IMR-90 (cell line): Measurements from ENCODE around the gene SHC4. TPM values are rescaled to one million over a fixed set of nuclear protein-coding genes. Genes with fewer than 3 reads are reported as not detected.

Experiments used
- ATAC-seq: fragments of 200-7000 bp; cut with Tn5 transposase; 2 replicates; pipeline ENCODE4 v1.9.1; 2020; ENCODE audit warnings: low read depth, mild to moderate bottlenecking, moderate library complexity
- BruUV-seq: library from RNA; stranded (reverse); fragments of 400-500 nt; replicated peaks from 2 replicates; lab custom pipeline; 2021; lab: Mats Ljungman, UMichigan
- CTCF ChIA-PET: fragments of 300-600 bp; formaldehyde crosslinking; extraction: SDS; loops from one replicate; lab custom pipeline; 2021; ENCODE audit warnings: antibody characterized with exemption; lab: Yijun Ruan, JAX
- POLR2A ChIA-PET: fragments of 300-600 bp; sonication (Branson Sonifier 250); formaldehyde crosslinking; loops from one replicate; lab custom pipeline; 2022; ENCODE audit warnings: antibody characterized with exemption; ENCODE audit not compliant: unreplicated experiment; lab: Charles Lee
- DNase-seq: peaks from one replicate; pipeline ENCODE4 v3.0.0; 2013
- H2AFZ ChIP-seq: replicated peaks from 2 replicates; pipeline ENCODE3; 2013; ENCODE audit warnings: low read length, mild to moderate bottlenecking; ENCODE audit not compliant: poor library complexity
- H2AK5ac ChIP-seq: 2 replicates; pipeline ENCODE4 v1.6.1; 2013; ENCODE audit warnings: low read depth, low read length, inconsistent platforms
- H2AK9ac ChIP-seq: replicated peaks from 2 replicates; pipeline ENCODE3; 2013; ENCODE audit warnings: mild to moderate bottlenecking, low read depth, low read length, moderate library complexity; ENCODE audit not compliant: poor library complexity
- H2BK120ac ChIP-seq: 2 replicates; pipeline ENCODE4 v1.6.1; 2013; ENCODE audit warnings: low read depth, low read length, inconsistent platforms
- H2BK15ac ChIP-seq: 3 replicates; pipeline ENCODE4 v1.6.1; 2013; ENCODE audit warnings: low read depth, low read length, inconsistent platforms
- H2BK20ac ChIP-seq: 2 replicates; pipeline ENCODE4 v1.6.1; 2013; ENCODE audit warnings: low read depth, mild to moderate bottlenecking, inconsistent platforms, low read length, moderate library complexity
- H2BK5ac ChIP-seq: 2 replicates; pipeline ENCODE4 v1.6.1; 2013; ENCODE audit warnings: mild to moderate bottlenecking, low read depth, low read length, inconsistent platforms; ENCODE audit not compliant: poor library complexity, severe bottlenecking
- H3K14ac ChIP-seq: replicated peaks from 2 replicates; pipeline ENCODE4 v1.6.1; 2013; ENCODE audit warnings: low read depth, low read length, inconsistent platforms
- H3K18ac ChIP-seq: 2 replicates; pipeline ENCODE4 v1.6.1; 2013; ENCODE audit warnings: low read depth, low read length, control low read depth
- H3K23ac ChIP-seq: 2 replicates; pipeline ENCODE4 v1.6.1; 2013; ENCODE audit warnings: low read depth, low read length, inconsistent platforms
- H3K27ac ChIP-seq: 2 replicates; pipeline ENCODE4 v1.5.1; 2013; ENCODE audit warnings: mild to moderate bottlenecking, control low read depth, low read length; ENCODE audit not compliant: insufficient read depth
- H3K27me3 ChIP-seq: 2 replicates; pipeline ENCODE4 v1.6.1; 2013; ENCODE audit warnings: low read length; ENCODE audit not compliant: control insufficient read depth, insufficient read depth
- H3K36me3 ChIP-seq: 2 replicates; pipeline ENCODE4 v1.6.1; 2013; ENCODE audit warnings: low read length, mixed read lengths; ENCODE audit not compliant: control insufficient read depth, insufficient read depth
- H3K4ac ChIP-seq: 2 replicates; pipeline ENCODE4 v1.6.1; 2013; ENCODE audit warnings: low read depth, low read length, inconsistent platforms
- H3K4me1 ChIP-seq: 2 replicates; pipeline ENCODE4 v1.6.1; 2013; ENCODE audit warnings: low read length, mixed read lengths; ENCODE audit not compliant: control insufficient read depth, insufficient read depth
- H3K4me2 ChIP-seq: 2 replicates; pipeline ENCODE4 v1.6.1; 2013; ENCODE audit warnings: low read depth, mild to moderate bottlenecking, control low read depth, low read length, moderate library complexity
- H3K4me3 ChIP-seq: 2 replicates; pipeline ENCODE4 v1.5.1; 2013; ENCODE audit warnings: low read depth, mild to moderate bottlenecking, control low read depth, low read length, moderate library complexity; ENCODE audit not compliant: insufficient read depth
- H3K56ac ChIP-seq: 2 replicates; pipeline ENCODE4 v1.6.1; 2013; ENCODE audit warnings: low read length, inconsistent platforms; ENCODE audit not compliant: insufficient read depth; ENCODE audit errors: extremely low read depth
- H3K79me1 ChIP-seq, 2 experiments: 2 replicates each; pipeline ENCODE4 v1.6.1; 2013; ENCODE audit warnings: low read length in 2 of 2, inconsistent platforms in 1 of 2, low read depth in 1 of 2
- H3K9ac ChIP-seq: 2 replicates; pipeline ENCODE4 v1.6.1; 2013; ENCODE audit warnings: low read depth, low read length, control low read depth
- H3K9me1 ChIP-seq: 2 replicates; pipeline ENCODE4 v1.6.1; 2013; ENCODE audit warnings: low read length, inconsistent platforms; ENCODE audit not compliant: insufficient read depth
- H3K9me3 ChIP-seq: 2 replicates; pipeline ENCODE4 v1.6.1; 2013; ENCODE audit warnings: low read length; ENCODE audit not compliant: control insufficient read depth, insufficient read depth
- H4K20me1 ChIP-seq: 2 replicates; pipeline ENCODE4 v1.6.1; 2013; ENCODE audit warnings: low read length, inconsistent platforms; ENCODE audit not compliant: insufficient read depth
- H4K5ac ChIP-seq: 2 replicates; pipeline ENCODE4 v1.6.1; 2013; ENCODE audit warnings: mild to moderate bottlenecking, low read depth, low read length, control low read depth
- H4K8ac ChIP-seq, 2 experiments: 2 replicates each; pipeline ENCODE4 v1.6.1; 2013; ENCODE audit warnings: low read depth in 2 of 2, low read length in 2 of 2, control low read depth in 1 of 2, inconsistent platforms in 1 of 2
- H4K91ac ChIP-seq: 2 replicates; pipeline ENCODE4 v1.6.1; 2013; ENCODE audit warnings: low read depth, low read length, inconsistent platforms; ENCODE audit not compliant: insufficient read depth
- CEBPB ChIP-seq: IDR thresholded peaks from 2 replicates; pipeline ENCODE4 v1.6.1; 2012; ENCODE audit warnings: low read depth, low read length, improper control_type of control experiment
- CHD1 ChIP-seq: IDR thresholded peaks from 2 replicates; pipeline ENCODE4 v1.6.1; 2012; ENCODE audit warnings: low read depth, low read length, improper control_type of control experiment
- MAZ ChIP-seq: IDR thresholded peaks from 2 replicates; pipeline ENCODE4 v1.6.1; 2012; ENCODE audit warnings: low read depth, mild to moderate bottlenecking, low read length, improper control_type of control experiment, moderate library complexity, borderline replicate concordance
- POLR2A ChIP-seq: IDR thresholded peaks from 2 replicates; pipeline ENCODE4 v1.6.1; 2012; ENCODE audit warnings: mild to moderate bottlenecking, low read depth, low read length
- WGBS, 2 experiments: methylation state at CpG; one replicate each; pipeline versions ENCODE4 v1.1.5 to v1.1.7; 2013; ENCODE audit warnings: missing lambda C conversion rate in 2 of 2; ENCODE audit not compliant: insufficient read length in 1 of 2; ENCODE audit errors: extremely low coverage in 2 of 2; 5-methylcytosine and 5-hydroxymethylcytosine counted together
- dilution Hi-C: fragments of 300-500 bp; cut with HindIII; formaldehyde crosslinking; loops from one replicate; pipeline ENCODE4 v1.14.3; 2018; ENCODE audit warnings: low sequenced_read_pairs; ENCODE audit not compliant: unreplicated experiment
- in situ Hi-C: fragments of 300-500 bp; cut with MboI; formaldehyde crosslinking; loops from 3 replicates; pipeline ENCODE4 v1.14.3; 2019; ENCODE audit warnings: low sequenced_read_pairs, inconsistent platforms, mixed read lengths
- intact Hi-C: fragments of 100-400 bp; cut with micrococcal nuclease; formaldehyde crosslinking; loops from 2 replicates; pipeline ENCODE4 v1.10.0; 2022
- polyA plus RNA-seq, 3 experiments: library from polyadenylated mRNA; depleted of rRNA; stranded (reverse); fragments of >200 nt; gene quantifications; 2 replicates each; pipeline ENCODE4 v1.2.3, GENCODE V29; 2012; ENCODE audit warnings: low replicate concordance in 1 of 3
- total RNA-seq: library from RNA; depleted of rRNA; stranded (reverse); fragments of >200 nt; gene quantifications from 2 replicates; pipeline ENCODE4 v1.2.3, GENCODE V29; 2012

SHC4 gene
- total and polyA plus RNA-seq, 2 of the 4 experiments (the other 2 are of a cell fraction) = 0.91 to 2.7 TPM

GRCh38 chr15:48992096-48992495, 28.4 kb upstream of the SHC4 start:
- Histone ChIP-seq H2BK120ac (no peak overlapping the region), H3K14ac (no peak overlapping the region), H4K8ac (no peak overlapping the region), H3K4ac (no peak overlapping the region), H3K79me1 (peaks cover 12 to 33% of the 10 kb centered on the region in 2 experiments; a peak in 3 of 4 replicates), H2BK20ac (no peak overlapping the region), H3K27me3 (no peaks in the 10 kb centered on the region), H3K9me3 (no peaks in the 10 kb centered on the region), H3K56ac (no peak overlapping the region), H4K5ac (no peak overlapping the region), H2BK15ac (no peak overlapping the region), H4K91ac (no peak overlapping the region), H3K9ac (no peak overlapping the region), H2AK5ac (no peak overlapping the region), H2AK9ac (no peak overlapping the region), H3K9me1 (peaks cover 6% of the 10 kb centered on the region; the same call in 1 of the 2 replicates), H3K27ac (no peak overlapping the region), H3K4me1 (peaks cover 4% of the 10 kb centered on the region; the same call in 1 of the 2 replicates), H3K4me2 (no peak overlapping the region), H4K20me1 (no peaks in the 10 kb centered on the region), H3K18ac (no peak overlapping the region), H3K4me3 (no peak overlapping the region), H3K23ac (no peak overlapping the region), H2BK5ac (no peak overlapping the region), H3K36me3 (peaks cover 28% of the 10 kb centered on the region), H2AFZ (no peak overlapping the region)
- WGBS, 2 experiments = 95% methylated on average over 5 of the region's 6 CpGs; no CpG with 5 or more reads in 1 of the 2 experiments
- in situ Hi-C loops (no loop called here), dilution Hi-C loops (no loop called here), intact Hi-C loops (no loop called here)
- ChIA-PET POLR2A (no interaction called here), CTCF (interaction anchor here (0.8 kb wide), 1 partner anchor 12 kb away, joined by 3 read pairs; no protein-coding TSS in a partner anchor)
- no peak for ATAC-seq
- BruUV-seq = no TSS peak
- no peak for DNase-seq
- TF ChIP-seq CEBPB = no peak
- TF ChIP-seq CHD1 = no peak
- no peak for TF ChIP-seq MAZ
- TF ChIP-seq POLR2A = no peak
